Fibroblast of pulmonary artery (primary cell): ENCODE data around the gene NCKAP5.

ENCODE experiments used
- DNase-seq: peaks from one replicate; pipeline ENCODE4 v3.0.0-alpha.2; 2010; ENCODE audit warnings: low read depth
- H3K4me3 ChIP-seq: replicated peaks from 2 replicates; pipeline ENCODE4 v1.5.1; 2011; ENCODE audit warnings: low read depth, mild to moderate bottlenecking, control low read depth, low read length, moderate library complexity
- CTCF ChIP-seq: IDR thresholded peaks from 2 replicates; pipeline ENCODE4 v1.5.1; 2011; ENCODE audit warnings: mild to moderate bottlenecking, control low read depth, low read length, inconsistent platforms; ENCODE audit errors: missing control alignments

The NCKAP5 gene

GRCh38 chr2:133509777-133510176 is 58.5 kb downstream of the NCKAP5 start:
- no peak overlapping the region for H3K4me3 ChIP-seq
- no peak for TF ChIP-seq CTCF
- no peak for DNase-seq

- DNase-seq, result no peak
- no peak overlapping the region for H3K4me3 ChIP-seq
- no peak for TF ChIP-seq CTCF
Measured at GRCh38 chr2:133508546-133509165, 59.6 kb downstream of the NCKAP5 start.

GRCh38 chr2:133506996-133507395 is 61.3 kb downstream of the NCKAP5 start:
- DNase-seq, result no peak
- no peak overlapping the region for H3K4me3 ChIP-seq
- TF ChIP-seq CTCF, result no peak

- peak; percentile 80 for DNase-seq
- no peak for TF ChIP-seq CTCF
- no peak overlapping the region for H3K4me3 ChIP-seq
Measured at GRCh38 chr2:133504566-133505505, 63.4 kb downstream of the NCKAP5 start.

GRCh38 chr2:133503927-133504326 is 64.3 kb downstream of the NCKAP5 start:
- no peak for TF ChIP-seq CTCF

GRCh38 chr2:133503323-133503722 is 64.9 kb downstream of the NCKAP5 start:
- H3K4me3 ChIP-seq, result no peak overlapping the region
- no peak for TF ChIP-seq CTCF
- no peak for DNase-seq

More at GRCh38 chr2:133503927-133504326, 64.3 kb downstream of the NCKAP5 start:
- DNase-seq, result no peak
- H3K4me3 ChIP-seq, result no peak overlapping the region
